Effector memory CD4-positive, alpha-beta T cell (primary cell): Measurements from ENCODE around the gene ITGA11.
"Not testable (repeated sequence)": the region's sequence is repeated elsewhere in the genome, so short reads cannot be mapped to it uniquely, and the experiment has no call there.

Experiments
- DNase-seq, 3 donors: peaks; one replicate each; pipeline ENCODE4 v3.0.0-alpha.2; 2020
- H3K27ac ChIP-seq: 2 replicates; pipeline ENCODE4 v1.7.0; 2013; ENCODE audit warnings: mild to moderate bottlenecking, low read length, moderate library complexity; ENCODE audit not compliant: insufficient read depth, poor library complexity, severe bottlenecking
- H3K27me3 ChIP-seq: replicated peaks from 2 replicates; pipeline ENCODE4 v1.7.0; 2013; ENCODE audit warnings: mild to moderate bottlenecking, low read length; ENCODE audit not compliant: insufficient read depth, control insufficient read depth, poor library complexity, severe bottlenecking
- H3K36me3 ChIP-seq: 2 replicates; pipeline ENCODE4 v1.7.0; 2013; ENCODE audit warnings: mild to moderate bottlenecking, low read length, moderate library complexity; ENCODE audit not compliant: control insufficient read depth, insufficient read depth
- H3K4me1 ChIP-seq: 2 replicates; pipeline ENCODE4 v1.7.0; 2013; ENCODE audit warnings: low read length, mild to moderate bottlenecking; ENCODE audit not compliant: control insufficient read depth, insufficient read depth, poor library complexity, severe bottlenecking
- H3K4me3 ChIP-seq: 2 replicates; pipeline ENCODE4 v1.7.0; 2013; ENCODE audit warnings: low read length, low read depth, mild to moderate bottlenecking; ENCODE audit not compliant: insufficient read depth, poor library complexity, severe bottlenecking
- H3K9me3 ChIP-seq: 2 replicates; pipeline ENCODE4 v1.7.0; 2013; ENCODE audit warnings: mild to moderate bottlenecking, low read length, moderate library complexity; ENCODE audit not compliant: control insufficient read depth

The ITGA11 gene

DNA sequence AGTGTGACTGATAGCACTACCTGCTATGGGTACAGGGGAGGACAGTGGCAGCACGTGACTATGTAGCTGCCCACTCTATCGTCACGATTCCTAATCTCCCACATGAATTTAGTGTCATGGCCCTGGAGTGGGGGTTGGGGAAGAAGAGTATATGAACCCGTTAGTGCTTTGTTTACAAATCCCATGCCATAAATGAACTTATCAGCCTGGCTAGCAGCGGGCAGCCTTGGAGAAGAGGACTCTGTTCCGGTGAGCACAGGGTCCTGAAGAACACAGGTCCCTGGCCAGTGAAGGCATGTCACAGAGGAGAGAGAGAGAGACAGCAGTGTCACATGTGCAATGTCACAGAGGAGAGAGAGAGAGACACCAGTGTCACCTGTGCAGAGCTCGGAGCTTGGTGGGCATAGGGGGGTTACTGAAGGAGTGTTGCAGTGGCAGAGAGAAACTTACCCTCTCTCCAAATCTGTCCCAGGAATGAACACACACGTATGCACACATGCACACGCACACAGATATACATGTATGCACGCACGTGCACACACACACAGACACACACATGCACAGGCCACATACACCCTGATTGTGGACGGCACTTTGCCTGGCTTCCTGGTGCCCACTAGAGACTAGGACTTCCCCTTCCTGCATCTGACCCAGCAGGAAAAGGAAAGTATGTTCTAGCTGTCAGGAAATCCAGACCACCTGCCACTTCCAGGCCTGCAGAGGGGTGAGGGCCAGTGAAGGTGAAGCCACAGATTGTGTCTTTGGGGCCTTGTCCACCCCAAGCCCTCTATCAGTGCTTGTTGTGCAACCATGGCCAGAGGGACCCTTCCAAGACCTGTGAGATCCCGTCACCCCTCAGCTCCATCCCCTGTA lies 26.3 kb downstream of the ITGA11 start:
- Histone ChIP-seq H3K4me1 (no peaks in the 10 kb centered on the region), H3K36me3 (no peaks in the 10 kb centered on the region), H3K27me3 (no peaks in the 10 kb centered on the region), H3K4me3 (no peak overlapping the region), H3K9me3 (no peaks in the 10 kb centered on the region), H3K27ac (no peak overlapping the region)
- no peak for DNase-seq

DNA sequence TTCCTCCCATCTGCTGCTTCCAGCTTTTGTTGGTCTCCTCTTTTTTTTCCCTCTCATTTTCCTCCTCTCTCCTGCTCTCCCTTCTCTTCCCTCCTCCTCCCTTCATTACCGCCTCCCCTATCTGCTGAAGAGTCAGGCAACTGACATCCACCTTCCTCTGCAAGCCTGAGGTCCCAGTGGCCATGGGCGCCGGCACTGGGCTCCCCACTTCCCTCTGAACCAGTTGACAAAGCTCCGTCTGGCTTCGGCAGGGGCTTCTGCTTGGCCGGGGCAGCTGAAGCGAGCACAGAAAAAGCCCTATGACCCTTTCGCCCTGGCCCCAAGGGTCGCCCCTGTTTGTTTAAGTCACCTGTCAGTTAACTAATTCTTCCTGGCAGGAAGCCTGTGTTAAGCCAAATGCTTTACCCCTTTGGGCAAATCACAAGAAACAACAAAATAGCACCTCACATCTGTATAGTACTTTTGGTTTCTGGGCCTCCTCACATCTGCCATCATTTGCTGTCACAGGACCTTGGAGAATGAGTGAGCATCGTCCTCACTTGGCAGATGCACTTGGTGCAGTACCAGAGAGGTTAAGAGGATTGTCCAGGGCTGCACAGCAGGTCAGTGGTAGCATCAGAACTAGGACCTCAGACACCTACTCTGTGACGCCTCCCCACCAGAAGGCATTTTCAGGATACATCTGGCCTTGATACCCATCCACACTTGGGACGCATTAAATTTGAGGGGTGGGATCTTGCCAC lies 27.7 kb downstream of the ITGA11 start:
- no peak overlapping the region for H3K27ac ChIP-seq
- H3K4me3 ChIP-seq = no peak overlapping the region
- DNase-seq = no peak
- H3K9me3 ChIP-seq = no peaks in the 10 kb centered on the region
- no peaks in the 10 kb centered on the region for H3K36me3 ChIP-seq
- H3K4me1 ChIP-seq = no peaks in the 10 kb centered on the region
- no peaks in the 10 kb centered on the region for H3K27me3 ChIP-seq

- H3K9me3 ChIP-seq = no peaks in the 10 kb centered on the region
- H3K4me1 ChIP-seq = no peaks in the 10 kb centered on the region
- H3K4me3 ChIP-seq = no peak overlapping the region
- no peaks in the 10 kb centered on the region for H3K36me3 ChIP-seq
- no peaks in the 10 kb centered on the region for H3K27me3 ChIP-seq
- no peak for DNase-seq
- no peak overlapping the region for H3K27ac ChIP-seq
These were observed 28.6 kb downstream of the ITGA11 start for GRCh38 chr15:68403161-68403941.

DNA sequence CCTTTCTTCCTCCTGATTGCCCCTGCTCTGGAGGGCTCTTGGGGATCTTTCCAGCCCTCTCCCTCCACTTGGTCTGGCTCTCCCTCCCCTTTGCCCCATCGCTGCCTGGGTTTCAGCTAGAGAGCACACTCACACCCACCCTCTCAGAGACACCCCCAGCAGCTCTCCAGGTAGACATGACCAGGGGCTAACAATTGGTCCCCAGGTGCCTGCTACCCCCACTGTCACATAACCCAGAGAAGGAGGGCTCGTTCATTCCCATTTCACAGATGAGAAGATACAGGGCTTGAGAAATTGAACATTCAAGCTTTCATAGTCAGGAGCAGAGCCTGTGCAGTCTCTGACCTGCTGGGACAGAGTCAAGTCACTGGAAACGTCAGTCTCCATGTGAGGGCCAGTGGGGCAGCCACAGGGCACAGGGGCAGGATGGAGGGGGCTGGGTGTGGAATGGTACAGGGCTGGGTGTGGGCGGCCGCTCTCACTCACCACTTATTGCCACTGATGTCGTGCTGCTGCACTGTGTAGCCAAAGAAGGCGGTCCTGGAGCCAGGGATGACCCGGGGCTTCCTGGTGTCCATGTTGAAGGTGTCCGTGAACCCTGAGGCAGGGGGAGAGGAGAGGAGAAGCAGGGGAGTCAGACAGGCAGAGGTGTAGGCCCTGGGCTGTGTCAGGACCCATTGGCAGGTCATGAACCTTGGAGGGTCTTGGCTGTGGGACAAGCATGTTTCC lies 29.4 kb downstream of the ITGA11 start:
- H3K9me3 ChIP-seq = no peaks in the 10 kb centered on the region
- no peaks in the 10 kb centered on the region for H3K4me1 ChIP-seq
- no peaks in the 10 kb centered on the region for H3K36me3 ChIP-seq
- DNase-seq = no peak
- H3K27me3 ChIP-seq = no peaks in the 10 kb centered on the region
- H3K27ac ChIP-seq = no peak overlapping the region
- H3K4me3 ChIP-seq = no peak overlapping the region

- Histone ChIP-seq H3K36me3 (no peaks in the 10 kb centered on the region), H3K9me3 (no peaks in the 10 kb centered on the region), H3K27ac (no peak overlapping the region), H3K4me1 (no peaks in the 10 kb centered on the region), H3K27me3 (no peaks in the 10 kb centered on the region), H3K4me3 (no peak overlapping the region)
- no peak for DNase-seq
These were observed 30.2 kb downstream of the ITGA11 start for GRCh38 chr15:68401496-68402431.

DNA sequence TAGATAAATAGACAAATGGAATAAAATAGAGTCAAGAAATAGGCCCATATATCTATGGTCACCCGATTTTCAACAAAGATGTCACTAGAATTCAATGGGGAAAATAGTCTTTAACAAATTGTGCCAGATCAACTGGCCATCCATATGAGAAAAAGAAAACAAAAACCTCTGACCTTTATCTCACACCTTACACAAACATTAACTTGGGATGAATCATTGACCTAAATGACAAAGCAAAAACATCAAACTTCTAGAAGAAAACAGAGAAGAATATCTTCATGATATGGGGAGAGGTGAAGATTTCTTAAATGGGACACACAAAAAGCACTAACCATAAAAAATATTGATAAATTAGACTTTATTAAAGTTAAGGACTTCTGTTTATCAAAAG lies 31.9 kb downstream of the ITGA11 start:
- DNase-seq = no peak
- no peaks in the 10 kb centered on the region for H3K9me3 ChIP-seq
- no peak overlapping the region for H3K27ac ChIP-seq
- H3K27me3 ChIP-seq = no peaks in the 10 kb centered on the region
- no peak overlapping the region for H3K4me3 ChIP-seq
- H3K36me3 ChIP-seq = no peaks in the 10 kb centered on the region
- H3K4me1 ChIP-seq = no peaks in the 10 kb centered on the region

DNA sequence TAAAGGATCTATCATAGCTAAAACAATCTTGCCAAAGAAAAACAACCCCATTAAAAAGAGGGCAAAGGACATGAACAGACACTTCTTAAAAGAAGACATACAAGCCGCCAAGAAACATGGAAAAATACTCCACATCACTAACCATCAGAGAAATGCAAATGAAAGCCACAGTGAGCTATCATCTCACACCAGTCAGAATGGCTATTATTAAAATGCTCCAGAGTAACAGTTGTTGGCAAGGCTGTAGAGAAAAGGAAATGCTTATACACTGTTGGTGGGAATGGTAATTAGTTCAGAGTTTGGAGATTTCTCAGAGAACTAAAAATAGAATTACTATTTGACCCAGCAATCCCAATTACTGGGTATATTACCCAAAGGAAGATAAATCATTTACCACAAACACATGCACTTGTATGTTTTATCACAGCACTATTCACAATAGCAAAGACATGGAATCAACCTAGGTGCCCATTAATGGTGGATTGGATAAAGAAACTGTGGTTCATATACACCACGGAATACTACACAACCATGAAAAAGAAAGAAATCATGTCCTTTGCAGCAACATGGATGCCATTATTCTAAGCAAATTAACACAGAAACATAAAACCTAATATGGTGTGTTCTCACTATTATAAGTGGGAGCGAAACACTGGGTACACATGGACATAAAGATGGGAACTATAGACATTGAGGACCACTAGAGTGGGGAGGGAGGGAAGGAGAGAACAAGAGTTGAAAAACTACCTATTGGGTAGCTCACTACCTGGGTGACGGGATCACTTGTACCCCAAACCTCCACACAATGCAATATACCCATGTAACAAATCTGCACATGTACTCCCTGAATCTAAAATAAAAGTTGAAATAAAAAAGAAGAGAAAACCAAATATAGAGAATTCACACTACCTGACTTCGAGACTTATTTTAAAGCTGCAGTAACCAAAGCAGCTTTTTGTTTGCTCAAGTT lies 32.6 kb downstream of the ITGA11 start:
- DNase-seq = no peak
- no peaks in the 10 kb centered on the region for H3K36me3 ChIP-seq
- no peak overlapping the region for H3K4me3 ChIP-seq
- H3K9me3 ChIP-seq = no peaks in the 10 kb centered on the region
- H3K27ac ChIP-seq = no peak overlapping the region
- H3K27me3 ChIP-seq = no peaks in the 10 kb centered on the region
- no peaks in the 10 kb centered on the region for H3K4me1 ChIP-seq

DNA sequence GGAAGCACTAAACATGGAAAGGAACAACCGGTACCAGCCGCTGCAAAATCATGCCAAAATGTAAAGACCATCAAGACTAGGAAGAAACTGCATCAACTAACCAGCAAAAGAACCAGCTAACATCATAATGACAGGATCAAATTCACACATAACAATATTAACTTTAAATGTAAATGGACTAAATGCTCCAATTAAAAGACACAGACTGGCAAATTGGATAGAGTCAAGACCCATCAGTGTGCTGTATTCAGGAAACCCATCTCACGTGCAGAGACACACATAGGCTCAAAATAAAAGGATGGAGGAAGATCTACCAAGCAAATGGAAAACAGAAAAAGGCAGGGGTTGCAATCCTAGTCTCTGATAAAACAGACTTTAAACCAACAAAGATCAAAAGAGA lies 34.0 kb downstream of the ITGA11 start:
- H3K4me3 ChIP-seq, H3K9me3 ChIP-seq, H3K4me1 ChIP-seq, DNase-seq, H3K36me3 ChIP-seq, H3K27me3 ChIP-seq, H3K27ac ChIP-seq: not testable (repeated sequence)
